GM12878 (cell line): ENCODE data around the gene OTOGL. TPM values are rescaled to one million over a fixed set of nuclear protein-coding genes. Genes with fewer than 3 reads are reported as not detected.

Experiments used
- ATAC-seq: fragments of 200-7000 bp; cut with Tn5 transposase; 3 replicates; pipeline ENCODE4 v1.9.1; 2020; ENCODE audit warnings: mild to moderate bottlenecking, moderate library complexity
- BruUV-seq: library from RNA; stranded (reverse); fragments of 400-500 nt; replicated peaks from 2 replicates; lab custom pipeline; 2021; lab: Mats Ljungman, UMichigan
- CTCF ChIA-PET: fragments of 300-600 bp; sonication (Branson Sonifier 250); formaldehyde crosslinking; extraction: SDS; loops from one replicate; lab custom pipeline; 2021; ENCODE audit warnings: inconsistent platforms; lab: Yijun Ruan, JAX
- POLR2A ChIA-PET: fragments of 350-600 bp; formaldehyde crosslinking; extraction: SDS; loops from one replicate; lab custom pipeline; 2021; ENCODE audit warnings: inconsistent platforms; lab: Charles Lee
- RAD21 ChIA-PET: fragments of 300-600 bp; sonication (Branson Sonifier 250); formaldehyde crosslinking; loops from one replicate; lab custom pipeline; 2023; ENCODE audit warnings: antibody characterized with exemption; ENCODE audit not compliant: unreplicated experiment; lab: Charles Lee
- SMC1A ChIA-PET: fragments of 300-600 bp; sonication (Branson Sonifier 250); formaldehyde crosslinking; loops from one replicate; lab custom pipeline; 2023; ENCODE audit not compliant: unreplicated experiment, uncharacterized antibody; lab: Charles Lee
- DNase-seq: peaks from one replicate; pipeline ENCODE4 v3.0.0-alpha.2; 2011; ENCODE audit warnings: low read depth, low spot score
- FAIRE-seq: peaks from 3 replicates; lab custom pipeline; 2011; peaks lifted over from hg19 to GRCh38; lab: Jason Lieb, UNC
- H2AFZ ChIP-seq: 2 replicates; pipeline ENCODE4 v1.6.0; 2011; ENCODE audit warnings: low read depth, low read length, control low read depth; ENCODE audit not compliant: control insufficient read depth
- H3K27ac ChIP-seq: 2 replicates; pipeline ENCODE4 v1.5.1; 2011; ENCODE audit warnings: control low read depth; ENCODE audit not compliant: control insufficient read depth, insufficient read depth
- H3K27me3 ChIP-seq, 2 experiments: replicated peaks in 1 of 2; 2 replicates each; pipeline versions ENCODE4 v1.6.0 to v1.6.1; 2011; ENCODE audit warnings: low read length in 1 of 2; ENCODE audit not compliant: control insufficient read depth in 2 of 2, insufficient read depth in 2 of 2
- H3K36me3 ChIP-seq, 2 experiments: 2 replicates each; pipeline ENCODE4 v1.5.1; 2011; ENCODE audit warnings: low read length in 1 of 2; ENCODE audit not compliant: control insufficient read depth in 2 of 2, insufficient read depth in 2 of 2
- H3K4me1 ChIP-seq: 2 replicates; pipeline ENCODE4 v1.6.1; 2011; ENCODE audit warnings: mild to moderate bottlenecking, low read length, moderate library complexity, mixed read lengths; ENCODE audit not compliant: control insufficient read depth, insufficient read depth
- H3K4me2 ChIP-seq: 2 replicates; pipeline ENCODE4 v1.6.0; 2011; ENCODE audit warnings: control low read depth; ENCODE audit not compliant: control insufficient read depth, insufficient read depth
- H3K4me3 ChIP-seq: fragments of 200-600 bp; sonication (generic); 2 replicates; pipeline ENCODE4 v1.5.1; 2016
- H3K79me2 ChIP-seq: 2 replicates; pipeline ENCODE4 v1.6.0; 2011; ENCODE audit warnings: low read length; ENCODE audit not compliant: control insufficient read depth, insufficient read depth
- H3K9ac ChIP-seq: 2 replicates; pipeline ENCODE4 v1.8.0; 2011; ENCODE audit warnings: low read length, control low read depth, mixed read lengths; ENCODE audit not compliant: control insufficient read depth, insufficient read depth
- H3K9me3 ChIP-seq: replicated peaks from 3 replicates; pipeline ENCODE4 v1.5.1; 2011; ENCODE audit warnings: mild to moderate bottlenecking, low read length; ENCODE audit not compliant: control insufficient read depth, insufficient read depth
- H4K20me1 ChIP-seq: 2 replicates; pipeline ENCODE4 v1.6.0; 2011; ENCODE audit not compliant: control insufficient read depth, insufficient read depth
- ESRRA ChIP-seq: IDR thresholded peaks from 2 replicates; pipeline ENCODE4 v1.6.1; 2012; ENCODE audit warnings: mild to moderate bottlenecking, low read length, improper control_type of control experiment
- HDAC2 ChIP-seq: fragments of 200-600 bp; sonication (generic); IDR thresholded peaks from 2 replicates; pipeline ENCODE4 v1.6.1; 2017
- IRF3 ChIP-seq: fragments of 450-650 bp; IDR thresholded peaks from 2 replicates; pipeline ENCODE4 v1.6.1; 2014; ENCODE audit warnings: mild to moderate bottlenecking
- JUNB ChIP-seq: IDR thresholded peaks from 2 replicates; pipeline ENCODE4 v1.6.1; 2016; ENCODE audit warnings: antibody characterized with exemption, mild to moderate bottlenecking
- MTA3 ChIP-seq: IDR thresholded peaks from 2 replicates; pipeline ENCODE4 v1.6.1; 2012; ENCODE audit warnings: low read length, inconsistent platforms, borderline replicate concordance
- NFIC ChIP-seq: IDR thresholded peaks from 2 replicates; pipeline ENCODE4 v1.6.1; 2012; ENCODE audit warnings: low read depth, mild to moderate bottlenecking, inconsistent platforms, low read length, moderate library complexity
- NR2C1 ChIP-seq: fragments of 450-650 bp; IDR thresholded peaks from 2 replicates; pipeline ENCODE4 v1.6.1; 2017; ENCODE audit warnings: antibody characterized with exemption, mild to moderate bottlenecking, moderate library complexity
- NRF1 ChIP-seq: conservative IDR thresholded peaks from 2 replicates; pipeline ENCODE4 v1.6.1; 2011; ENCODE audit warnings: mild to moderate bottlenecking, low read depth, low read length, improper control_type of control experiment
- RUNX3 ChIP-seq: IDR thresholded peaks from 2 replicates; pipeline ENCODE4 v1.6.1; 2012; ENCODE audit warnings: low read length, inconsistent platforms
- SIN3A ChIP-seq: IDR thresholded peaks from 2 replicates; pipeline ENCODE4 v1.6.1; 2012; ENCODE audit warnings: low read depth, low read length, improper control_type of control experiment
- SMARCA5 ChIP-seq: fragments of 450-650 bp; IDR thresholded peaks from 2 replicates; pipeline ENCODE4 v1.6.1; 2017; ENCODE audit warnings: mild to moderate bottlenecking
- SUPT20H ChIP-seq: IDR thresholded peaks from 2 replicates; pipeline ENCODE4 v1.6.1; 2011; ENCODE audit warnings: low read depth, mild to moderate bottlenecking, low read length, moderate library complexity, borderline replicate concordance; ENCODE audit not compliant: control insufficient read depth
- USF1 ChIP-seq: IDR thresholded peaks from 2 replicates; pipeline ENCODE4 v1.6.1; 2011; ENCODE audit warnings: borderline replicate concordance, low read depth, mild to moderate bottlenecking, moderate library complexity, mixed read lengths, low read length; ENCODE audit not compliant: insufficient read depth; ENCODE audit errors: extremely low read length
- ZBTB4 ChIP-seq: fragments of 450-650 bp; formaldehyde crosslinking; IDR thresholded peaks from 2 replicates; pipeline ENCODE4 v1.4.0; 2022; ENCODE audit warnings: mild to moderate bottlenecking, moderate library complexity
- ZBTB40 ChIP-seq: fragments of 450-650 bp; IDR thresholded peaks from 2 replicates; pipeline ENCODE4 v1.6.1; 2016; ENCODE audit warnings: mild to moderate bottlenecking, moderate library complexity, borderline replicate concordance
- ZNF207 ChIP-seq: fragments of 450-650 bp; IDR thresholded peaks from 2 replicates; pipeline ENCODE4 v1.6.1; 2014; ENCODE audit warnings: antibody characterized with exemption, mild to moderate bottlenecking, borderline replicate concordance
- ZNF24 ChIP-seq: fragments of 450-650 bp; IDR thresholded peaks from 2 replicates; pipeline ENCODE4 v1.6.1; 2017; ENCODE audit warnings: antibody characterized with exemption, mild to moderate bottlenecking
- WGBS: methylation state at CpG from one replicate; pipeline ENCODE4 v1.1.6; 2016; ENCODE audit warnings: low lambda C conversion rate; ENCODE audit not compliant: insufficient replicate concordance, insufficient coverage; ENCODE audit errors: missing lambda C conversion rate; 5-methylcytosine and 5-hydroxymethylcytosine counted together
- in situ Hi-C: fragments of 300-500 bp; cut with MboI; formaldehyde crosslinking; loops from 9 replicates; pipeline ENCODE4 v1.14.3; 2018; ENCODE audit warnings: mixed read lengths
- intact Hi-C: fragments of 100-400 bp; cut with micrococcal nuclease; formaldehyde crosslinking; loops from one replicate; pipeline ENCODE4 v1.14.2; 2022; ENCODE audit not compliant: unreplicated experiment
- polyA plus RNA-seq, 11 experiments: library from polyadenylated mRNA; depleted of rRNA in 4 of 11; unstranded in 6 of 11; stranded (reverse) in 5 of 11; fragments of >200 nt; fragmentation: Nextera tagmentation in 4 of 11; fragmentation: Illumina TruSeq in 1 of 11; extraction: Ambion mirVana in 4 of 11; extraction: Trizol in 1 of 11; gene quantifications; 1 replicate in 1 of 11; 2 replicates in 10 of 11; pipeline versions ENCODE4 v1.2.1 to v1.2.3, GENCODE V29; 2011 to 2016; ENCODE audit warnings: inconsistent platforms in 2 of 11, missing spikeins in 2 of 11, low read depth in 1 of 11
- total RNA-seq, 4 experiments: library from RNA; depleted of rRNA in 3 of 4; stranded (reverse); fragments of >200 nt in 3 of 4; fragmentation: Illumina TruSeq in 1 of 4; extraction: Trizol in 1 of 4; gene quantifications; 2 replicates each; pipeline versions ENCODE4 v1.2.1 to v1.2.3, GENCODE V29; 2013 to 2021

Gene OTOGL
- total and polyA plus RNA-seq, 10 of the 15 experiments (the other 5 are each of a cell fraction or from before 2014, with no cell fraction given), result 0.04 to 3.7 (median 0.27) TPM

DNA sequence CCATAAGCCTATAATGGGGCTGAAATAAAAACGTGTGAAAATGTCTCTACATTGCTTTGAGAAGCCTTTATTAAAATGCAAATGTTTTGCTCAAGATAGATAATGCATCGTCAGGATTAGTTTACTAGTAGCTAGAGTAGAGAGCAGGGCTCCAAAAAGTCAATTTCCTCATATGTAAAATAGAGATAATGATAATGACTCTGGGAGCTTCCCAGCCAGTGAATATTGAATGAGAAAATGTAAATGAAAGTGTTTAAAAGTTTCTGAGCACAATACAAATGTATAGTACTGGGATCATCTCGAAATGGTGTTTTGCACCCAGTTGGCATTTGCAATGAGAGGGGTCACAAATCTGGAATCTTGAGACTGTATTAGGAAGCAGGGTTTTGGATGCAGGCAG is 135.3 kb downstream of the OTOGL start:
- H4K20me1 ChIP-seq, result no peaks in the 10 kb centered on the region
- no peak overlapping the region for H3K4me3 ChIP-seq
- no peak overlapping the region for H3K27ac ChIP-seq
- ChIA-PET POLR2A (no interaction called here), RAD21 (interaction anchor here (0.7 kb wide), 1 partner anchor 15 kb away, joined by 3 read pairs; no protein-coding TSS in a partner anchor), SMC1A (interaction anchor here (1.2 to 1.7 kb wide), 3 partner anchors 15 to 40 kb away, joined by 3 to 4 read pairs (median 4); no protein-coding TSS in a partner anchor), CTCF (interaction anchor here (1.7 kb wide), 1 partner anchor 15 kb away, joined by 3 read pairs; no protein-coding TSS in a partner anchor)
- no peak overlapping the region for H3K9ac ChIP-seq
- no peaks in the 10 kb centered on the region for H3K27me3 ChIP-seq
- no peaks in the 10 kb centered on the region for H3K9me3 ChIP-seq
- ATAC-seq (no peak), FAIRE-seq (no peak), DNase-seq (no peak)
- intact Hi-C loops, result no loop called here
- no peak overlapping the region for H2AFZ ChIP-seq
- H3K4me1 ChIP-seq, result no peaks in the 10 kb centered on the region
- BruUV-seq, result no TSS peak
- WGBS, result 17% methylated on average over 3 of the region's 3 CpGs
- H3K4me2 ChIP-seq, result no peak overlapping the region
- H3K36me3 ChIP-seq, result no peaks in the 10 kb centered on the region
- H3K79me2 ChIP-seq, result no peaks in the 10 kb centered on the region
- in situ Hi-C loops, result no loop called here
- TF ChIP-seq ZBTB40 (no peak), ZNF207 (no peak), ESRRA (no peak), USF1 (no peak), SIN3A (no peak), NR2C1 (no peak), SMARCA5 (no peak), HDAC2 (no peak), ZNF24 (no peak), JUNB (no peak), SUPT20H (no peak), ZBTB4 (no peak), MTA3 (no peak), NFIC (no peak), NRF1 (no peak), RUNX3 (no peak), IRF3 (no peak)
